NCI-H2081 treated with DMSO at 0.1 percent for 48 hours (cell line): ENCODE data around the gene PATJ.
"Not testable (repeated sequence)": the region's sequence is repeated elsewhere in the genome, so short reads cannot be mapped to it uniquely, and the experiment has no call there.

Source experiments
- DNase-seq: peaks from one replicate; lab custom pipeline; 2025; lab: John Stamatoyannopoulos, UW

Gene PATJ

GRCh38 chr1:62097464-62097863 is 355.2 kb downstream of the PATJ start:
- DNase-seq: no peak

DNA sequence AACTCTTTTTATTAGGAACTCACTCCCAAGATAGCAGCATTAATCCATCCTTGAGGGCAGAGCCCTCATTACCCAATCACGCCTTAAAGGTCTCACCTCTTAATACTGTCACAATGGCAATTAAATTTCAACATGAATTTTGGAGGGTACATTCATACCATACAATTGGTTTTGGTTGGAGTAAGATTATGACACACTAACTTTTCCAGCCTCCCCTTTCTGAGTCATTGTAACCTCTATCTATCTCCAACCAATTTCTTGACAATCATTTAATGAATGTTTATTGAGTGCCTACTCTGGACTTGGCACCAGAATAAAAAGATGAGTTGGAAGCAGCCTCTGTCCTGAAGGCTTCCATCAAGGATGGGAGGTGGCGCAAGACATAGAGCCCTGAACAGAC is 358.2 kb downstream of the PATJ start:
- DNase-seq: no peak

GRCh38 chr1:62103846-62104245 is 361.6 kb downstream of the PATJ start:
- DNase-seq: no peak

- no peak for DNase-seq
These were observed 365.6 kb downstream of the PATJ start for GRCh38 chr1:62107923-62108322.

GRCh38 chr1:62109124-62109523 is 366.8 kb downstream of the PATJ start:
- DNase-seq: no peak

DNA sequence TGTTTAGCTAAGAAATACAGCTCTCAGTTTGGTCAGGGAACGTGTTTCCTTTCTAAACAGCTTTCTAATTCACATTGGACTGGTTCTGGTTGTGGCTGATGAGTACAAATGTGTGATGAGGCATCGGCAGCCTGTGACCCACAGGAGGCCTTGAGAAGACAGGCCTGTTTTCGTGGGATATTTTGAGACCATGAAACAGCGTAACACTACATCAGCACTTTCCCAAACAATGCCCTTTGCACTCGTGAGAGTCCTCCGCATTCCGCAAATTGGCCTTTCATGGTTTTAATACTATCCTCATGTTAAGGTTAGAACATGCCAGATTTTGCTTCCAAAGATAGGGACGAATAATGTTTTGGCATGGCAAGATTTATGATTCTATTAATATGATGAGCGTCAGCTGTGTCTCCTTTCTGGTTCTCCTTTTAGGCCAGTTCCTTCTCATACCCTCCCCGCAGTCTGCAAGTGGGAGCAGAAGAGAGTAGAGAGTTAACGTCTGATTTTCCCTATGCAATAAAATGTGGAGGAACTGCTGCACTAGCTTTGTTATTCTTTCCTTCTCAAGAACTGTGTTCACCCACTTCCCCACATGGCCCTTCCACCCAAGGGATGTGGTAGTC is 368.0 kb downstream of the PATJ start:
- no peak for DNase-seq

DNA sequence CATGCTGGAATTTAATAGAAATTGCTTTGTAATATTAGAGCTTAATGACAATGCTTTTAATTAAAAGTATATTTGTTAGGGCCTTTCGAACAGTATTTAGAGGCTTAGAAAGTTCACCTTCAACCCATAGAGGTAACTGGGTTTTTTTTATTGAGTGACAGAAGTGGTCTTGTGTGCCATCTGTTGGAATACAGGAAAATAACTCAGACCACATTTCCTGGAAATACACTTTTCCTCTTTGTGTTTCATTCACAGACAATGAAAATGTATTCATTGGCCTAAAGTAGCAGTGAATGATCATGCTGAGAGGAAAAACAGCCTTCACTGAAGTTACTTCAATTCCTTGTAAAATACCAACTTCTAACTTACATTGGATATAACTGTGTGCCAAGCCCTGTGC is 368.8 kb downstream of the PATJ start:
- no peak for DNase-seq

DNA sequence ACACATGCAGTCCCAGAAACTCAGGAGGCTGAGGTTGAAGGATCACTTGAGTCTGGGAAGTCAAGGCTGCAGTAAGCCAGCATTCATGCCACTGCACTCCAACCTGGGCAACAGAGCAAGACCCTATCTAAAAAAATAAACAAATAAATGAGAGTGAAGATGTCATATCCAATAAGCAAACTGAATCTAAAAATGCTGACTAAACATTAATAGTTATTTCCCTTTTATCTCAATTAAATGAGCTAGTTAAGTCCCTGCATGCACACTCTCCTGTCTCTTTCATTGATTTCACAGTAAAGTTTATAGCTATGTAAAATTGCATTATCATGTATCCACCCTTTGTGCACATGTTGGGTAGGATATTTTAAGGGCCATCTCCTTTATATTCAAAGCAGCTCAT is 371.2 kb downstream of the PATJ start:
- no peak for DNase-seq

DNA sequence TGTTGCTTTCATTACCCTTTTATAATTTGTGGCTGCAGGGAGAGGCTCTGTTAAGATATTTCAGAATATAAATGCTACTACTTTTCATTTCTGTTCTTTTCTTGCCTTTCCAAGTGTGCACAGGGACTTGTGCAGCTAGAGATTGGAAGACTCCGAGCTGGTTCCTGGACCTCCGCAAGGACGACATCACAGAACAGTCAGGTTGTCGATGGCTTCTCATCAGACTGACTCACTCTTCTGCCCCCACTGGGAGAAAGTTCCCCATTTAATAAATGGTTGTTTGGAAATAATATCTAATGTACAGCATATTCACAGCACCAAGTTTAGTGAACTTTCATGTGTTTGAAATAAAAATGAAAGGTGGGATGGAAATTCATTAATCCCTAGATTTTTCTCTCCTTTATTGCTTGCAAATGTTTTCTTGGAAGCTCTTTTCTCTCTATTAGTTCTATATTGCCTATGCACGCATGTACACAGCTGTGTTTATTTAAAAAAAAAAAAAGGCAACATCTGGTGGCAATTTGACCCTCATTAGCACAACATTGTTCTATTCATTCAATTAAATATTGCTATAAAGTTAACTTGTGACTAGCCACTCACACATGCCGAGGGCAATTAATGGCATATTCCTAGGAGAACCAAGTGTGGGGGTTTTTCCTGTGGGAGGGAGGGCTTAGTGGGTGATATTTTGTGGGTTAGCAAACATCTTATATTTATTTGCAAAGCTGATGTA is 374.9 kb downstream of the PATJ start:
- no peak for DNase-seq

DNA sequence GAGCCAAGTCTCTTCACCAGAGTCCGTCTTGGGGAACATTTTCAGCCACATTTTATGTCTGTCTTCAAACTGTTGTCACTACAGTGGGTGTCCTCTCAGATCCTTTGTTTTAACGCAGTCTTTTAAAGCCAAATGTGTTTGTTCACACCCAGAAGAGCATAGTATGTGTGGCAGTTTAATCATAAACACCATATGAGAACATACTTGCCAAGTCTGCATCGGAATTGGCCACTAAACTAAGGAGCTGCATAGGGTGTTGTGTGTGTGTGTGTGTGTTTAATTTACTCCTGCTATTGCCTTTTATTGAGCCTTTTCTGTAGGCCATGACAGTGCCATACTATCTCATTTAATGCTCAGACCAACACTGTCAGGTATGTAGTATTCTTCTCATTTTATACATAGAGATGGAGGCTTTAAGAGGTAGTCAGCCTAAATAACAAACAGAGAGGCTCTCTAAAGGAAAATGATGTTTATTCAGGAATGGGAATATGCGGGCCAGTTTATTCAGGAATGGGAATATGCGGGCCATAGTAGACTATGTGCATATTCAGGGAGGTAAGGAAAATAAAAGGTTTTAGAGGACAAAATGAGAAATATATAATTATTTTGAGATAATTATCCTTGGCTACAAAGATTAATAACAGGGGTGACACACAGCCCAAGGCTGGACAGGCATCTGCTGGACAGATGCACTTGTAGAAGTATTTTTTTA is 384.5 kb downstream of the PATJ start:
- DNase-seq: no peak

GRCh38 chr1:62128745-62129144 is 386.5 kb downstream of the PATJ start:
- DNase-seq: no peak

GRCh38 chr1:62131093-62131725 is 388.9 kb downstream of the PATJ start:
- no peak for DNase-seq

DNA sequence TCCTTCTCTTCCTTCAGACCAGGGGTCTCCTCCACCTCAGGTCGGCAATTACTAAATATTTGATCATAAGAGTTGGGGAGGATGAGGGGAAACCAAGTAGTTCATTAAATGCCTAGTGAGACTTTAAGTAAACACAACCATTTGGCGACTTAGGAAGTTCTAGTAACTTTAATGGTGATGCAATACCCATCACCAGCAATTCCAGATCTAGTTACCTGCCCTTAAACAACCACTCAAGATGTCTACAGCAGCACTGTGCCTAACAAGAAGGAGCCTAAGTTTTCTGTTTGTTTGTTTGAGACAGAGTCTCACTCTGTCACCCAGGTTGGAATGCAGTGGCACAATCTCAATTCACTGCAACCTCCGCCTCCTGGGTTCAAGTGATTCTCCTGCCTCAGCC is 395.7 kb downstream of the PATJ start:
- DNase-seq: no peak

GRCh38 chr1:62139410-62139809 is 397.1 kb downstream of the PATJ start:
- no peak for DNase-seq

- DNase-seq: no peak
These were observed 398.4 kb downstream of the PATJ start for GRCh38 chr1:62140666-62141065.

DNA sequence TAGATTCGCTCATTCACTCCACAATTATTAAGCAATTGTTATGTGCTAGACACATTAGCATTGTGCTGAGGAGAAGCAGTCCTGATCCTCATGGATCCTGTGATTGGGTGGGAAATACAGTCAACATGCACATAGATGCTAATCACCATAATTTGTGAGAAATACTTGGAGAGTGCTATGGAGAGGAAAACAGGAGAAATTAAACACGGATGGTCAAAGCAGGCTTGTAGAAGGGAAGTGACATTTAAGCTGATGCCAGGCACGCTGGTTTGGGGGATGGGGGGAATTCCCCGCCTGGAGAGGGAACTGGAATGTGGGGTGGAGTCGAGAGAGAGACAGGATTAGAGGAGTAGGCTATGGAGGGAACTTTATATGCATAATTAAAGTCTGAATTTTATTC is 400.2 kb downstream of the PATJ start:
- no peak for DNase-seq

- DNase-seq: no peak
These were observed 402.1 kb downstream of the PATJ start for GRCh38 chr1:62144238-62144831.

DNA sequence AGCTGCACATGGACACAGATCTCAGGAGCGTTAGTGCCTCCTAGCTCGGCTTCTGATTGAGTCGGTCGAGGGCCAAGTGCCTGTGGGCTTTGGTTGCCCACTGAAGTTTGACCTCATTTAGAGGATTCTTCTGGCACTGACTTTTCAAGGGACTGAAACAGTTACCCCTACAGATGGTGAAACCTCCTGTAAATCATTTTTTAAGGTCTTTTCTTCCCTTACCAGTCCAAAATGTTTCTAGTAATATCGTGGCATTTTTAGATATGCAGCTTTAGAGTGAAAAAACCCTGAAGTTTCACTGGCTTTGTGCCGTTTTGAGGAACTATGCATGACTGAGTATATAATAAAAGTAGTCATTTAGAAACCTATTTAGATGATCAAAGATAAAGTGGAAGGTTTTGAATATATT is 417.7 kb downstream of the PATJ start:
- no peak for DNase-seq

DNA sequence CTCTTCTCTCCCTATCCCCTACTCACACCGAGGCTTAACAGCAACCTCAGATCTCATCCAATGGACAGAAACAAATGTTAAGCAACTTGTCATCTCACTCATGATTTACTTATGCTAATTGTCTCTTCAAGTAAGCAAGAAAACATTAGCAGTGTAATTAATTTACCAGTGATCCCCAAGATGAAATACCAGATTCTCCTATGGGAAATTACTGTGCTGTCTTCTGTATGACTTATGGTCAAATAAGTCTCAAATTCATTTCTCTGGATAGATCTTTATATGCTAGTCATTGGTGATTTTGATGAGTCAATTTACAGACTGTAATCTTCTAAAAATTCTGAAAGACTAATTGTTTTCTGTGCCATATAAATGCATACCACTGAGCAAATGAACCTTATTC is 419.4 kb downstream of the PATJ start:
- no peak for DNase-seq

DNA sequence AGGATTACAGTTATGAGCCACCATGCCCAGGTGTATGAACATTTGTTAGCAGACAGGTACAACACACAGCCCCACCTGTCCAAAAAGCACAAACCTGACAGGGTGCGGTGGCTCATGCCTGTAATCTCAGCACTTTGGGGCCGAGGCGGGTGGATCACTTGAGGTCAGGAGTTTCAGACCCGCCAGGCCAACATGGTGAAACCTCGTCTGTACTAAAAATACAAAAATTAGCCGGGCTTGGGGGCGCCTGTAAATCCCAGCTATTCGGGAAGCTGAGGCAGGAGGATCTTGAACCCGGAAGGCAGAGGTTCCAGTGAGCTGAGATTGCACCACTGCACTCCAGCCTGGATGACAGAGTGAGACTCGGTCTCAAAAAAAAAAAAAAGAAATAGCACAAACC is 428.1 kb downstream of the PATJ start:
- DNase-seq: not testable (repeated sequence)

- no peak for DNase-seq
These were observed 433.4 kb downstream of the PATJ start for GRCh38 chr1:62175568-62176179.
